GM19023 (cell line): ENCODE results near the gene CASKIN2.
"Not testable (repeated sequence)": the region's sequence is repeated elsewhere in the genome, so short reads cannot be mapped to it uniquely, and the experiment has no call there.

ENCODE experiments used
- ATAC-seq: cut with Tn5 transposase; IDR thresholded peaks from one replicate; pipeline ENCODE4 v1.9.1; 2021; ENCODE audit warnings: mild to moderate bottlenecking, moderate library complexity; ENCODE audit not compliant: unreplicated experiment

CASKIN2 gene

DNA sequence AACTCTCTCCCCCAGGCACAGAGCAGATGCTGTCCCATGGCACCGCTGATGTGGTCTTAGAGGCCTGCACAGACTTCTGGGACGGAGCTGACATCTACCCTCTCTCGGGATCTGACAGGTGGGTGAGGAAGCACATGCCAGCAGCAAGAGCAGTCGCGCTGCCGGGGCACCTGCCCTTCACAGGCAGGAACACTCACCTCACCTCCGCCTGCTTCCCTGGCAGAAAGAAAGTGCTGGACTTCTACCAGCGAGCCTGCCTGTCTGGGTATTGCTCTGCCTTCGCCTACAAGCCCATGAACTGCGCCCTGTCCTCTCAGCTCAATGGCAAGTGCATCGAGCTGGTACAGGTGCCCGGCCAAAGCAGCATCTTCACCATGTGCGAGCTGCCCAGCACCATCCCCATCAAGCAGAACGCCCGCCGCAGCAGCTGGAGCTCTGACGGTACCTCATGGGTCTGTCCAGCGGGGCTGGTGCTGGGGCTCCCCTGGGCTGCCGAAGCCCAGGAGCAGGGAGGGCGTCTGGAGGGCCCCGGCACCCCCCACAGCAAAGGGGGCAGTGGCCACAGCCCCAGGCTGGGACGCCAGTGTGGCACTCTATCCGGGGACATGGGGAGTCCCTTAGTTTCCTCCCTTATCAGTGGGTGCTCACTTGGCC, 21.7 kb downstream of the CASKIN2 start:
- ATAC-seq: no peak

DNA sequence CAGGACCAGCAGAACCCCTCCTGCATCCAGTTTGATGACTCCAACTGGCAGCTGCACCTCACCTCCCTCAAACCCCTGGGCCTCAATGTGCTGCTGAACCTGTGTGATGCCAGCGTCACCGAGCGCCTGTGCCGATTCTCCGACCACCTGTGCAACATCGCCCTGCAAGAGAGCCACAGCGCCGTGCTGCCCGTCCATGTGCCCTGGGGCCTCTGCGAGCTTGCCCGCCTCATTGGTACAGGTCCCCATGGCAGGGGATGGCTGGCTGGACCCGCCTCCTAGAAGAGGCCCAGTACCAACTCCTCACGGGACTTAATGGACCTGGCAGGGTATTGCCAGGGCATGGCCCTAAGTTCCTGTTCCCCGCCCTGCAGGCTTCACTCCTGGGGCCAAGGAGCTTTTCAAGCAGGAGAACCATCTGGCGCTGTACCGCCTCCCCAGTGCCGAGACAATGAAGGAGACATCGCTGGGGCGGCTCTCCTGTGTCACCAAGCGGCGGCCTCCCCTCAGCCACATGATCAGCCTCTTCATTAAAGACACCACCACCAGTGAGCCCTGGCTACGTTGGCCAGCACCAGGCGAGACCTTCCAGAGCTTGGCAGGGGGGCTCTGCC, 22.7 kb downstream of the CASKIN2 start:
- no peak for ATAC-seq

DNA sequence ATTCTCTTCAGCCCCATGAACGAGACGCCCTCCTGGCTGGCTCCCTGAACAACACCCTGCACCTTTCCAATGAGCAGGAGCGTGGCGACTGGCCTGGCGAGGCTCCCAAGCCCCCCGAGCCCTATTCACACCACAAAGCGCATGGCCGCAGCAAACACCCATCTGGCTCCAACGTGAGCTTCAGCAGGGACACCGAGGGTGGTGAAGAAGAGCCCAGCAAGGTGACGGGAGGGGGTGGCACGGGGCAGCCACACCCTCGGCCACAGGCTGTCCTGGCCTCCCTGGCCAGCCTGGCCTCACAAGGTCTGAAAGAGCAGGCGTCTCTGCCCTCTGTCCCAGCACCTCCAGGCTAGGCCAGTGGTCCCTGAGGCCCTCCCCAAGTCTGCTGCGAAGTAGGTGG, 23.7 kb downstream of the CASKIN2 start:
- no peak for ATAC-seq

DNA sequence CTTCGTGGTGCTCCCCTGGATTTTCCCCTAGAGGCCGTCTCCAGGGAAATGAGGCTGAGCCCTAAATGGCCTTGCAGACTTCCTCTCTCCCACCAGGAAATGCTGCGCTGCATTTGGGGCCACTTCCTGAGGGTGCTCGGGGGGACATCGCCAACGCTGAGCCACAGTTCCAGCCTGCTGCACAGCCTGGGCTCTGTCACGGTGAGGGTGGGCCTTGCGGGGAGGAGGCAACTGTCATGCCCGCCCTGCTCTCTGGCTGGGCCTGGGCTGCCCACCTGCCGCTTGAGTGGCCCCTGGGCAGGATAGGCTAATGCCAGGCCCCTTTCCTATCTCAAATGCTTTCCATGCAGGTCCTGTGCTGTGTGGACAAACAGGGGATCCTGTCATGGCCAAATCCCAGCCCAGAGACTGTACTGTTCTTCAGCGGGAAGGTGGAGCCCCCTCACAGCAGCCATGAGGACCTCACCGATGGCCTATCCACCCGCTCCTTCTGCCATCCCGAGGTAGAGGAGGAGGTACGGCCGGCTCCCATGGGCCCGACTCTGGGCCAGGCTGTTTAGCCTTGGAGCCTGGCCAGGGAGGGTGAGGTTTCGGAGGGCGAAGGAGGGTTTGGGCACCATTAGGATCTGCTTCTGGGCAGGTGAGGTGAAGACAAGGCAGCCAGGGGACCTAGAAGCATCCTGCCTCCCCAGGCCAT, 24.2 kb downstream of the CASKIN2 start:
- ATAC-seq: no peak

DNA sequence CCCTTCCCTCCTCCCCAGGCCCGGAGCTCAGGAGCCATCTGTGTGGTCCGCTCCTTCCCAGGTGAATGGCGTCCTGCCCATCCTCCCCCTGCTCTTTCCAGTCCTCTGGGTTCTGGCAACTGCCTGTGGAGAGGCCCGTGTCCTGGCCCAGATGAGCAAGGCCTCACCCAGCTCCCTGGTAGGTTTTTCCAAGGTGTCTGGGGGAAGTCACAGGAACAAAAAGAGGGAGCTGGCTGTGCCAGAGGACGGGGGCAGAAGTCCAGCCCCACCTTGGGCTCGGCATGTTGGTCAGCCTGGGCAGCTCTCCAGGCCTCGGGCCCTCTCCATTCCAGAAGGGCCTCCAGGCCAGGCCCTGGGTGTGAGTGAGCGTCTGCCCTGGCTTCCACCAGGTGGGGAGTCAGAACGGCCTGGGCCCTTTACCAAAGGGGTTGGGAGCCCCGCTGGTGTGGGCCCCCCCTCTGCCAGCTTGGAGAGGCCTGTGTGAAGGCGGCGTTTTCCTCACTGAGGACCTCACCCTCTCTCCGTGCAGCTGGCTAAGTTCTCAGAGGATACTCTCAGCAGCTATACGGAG, 25.1 kb downstream of the CASKIN2 start:
- no peak for ATAC-seq

DNA sequence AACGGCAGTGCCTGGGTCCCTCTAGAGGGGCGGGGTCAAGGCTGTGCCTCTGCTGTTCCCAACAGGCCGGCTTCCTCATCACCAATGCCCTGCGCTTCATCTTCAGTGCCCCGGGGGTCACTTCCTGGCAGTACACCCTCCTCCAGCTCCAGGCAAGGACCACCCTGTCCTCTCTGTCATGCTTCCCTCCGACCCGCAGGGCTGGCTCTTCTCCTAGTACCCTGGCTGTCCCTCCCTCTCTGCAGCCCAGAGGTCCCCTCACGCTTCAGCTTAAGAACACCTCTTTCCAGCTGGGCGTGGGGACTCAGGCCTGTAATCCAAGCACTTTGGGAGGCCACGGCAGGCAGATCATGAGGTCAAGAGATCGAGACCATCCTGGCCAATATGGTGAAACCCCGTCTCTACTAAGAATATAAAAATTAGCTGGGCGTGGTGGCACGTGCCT, 25.8 kb downstream of the CASKIN2 start:
- no peak for ATAC-seq

DNA sequence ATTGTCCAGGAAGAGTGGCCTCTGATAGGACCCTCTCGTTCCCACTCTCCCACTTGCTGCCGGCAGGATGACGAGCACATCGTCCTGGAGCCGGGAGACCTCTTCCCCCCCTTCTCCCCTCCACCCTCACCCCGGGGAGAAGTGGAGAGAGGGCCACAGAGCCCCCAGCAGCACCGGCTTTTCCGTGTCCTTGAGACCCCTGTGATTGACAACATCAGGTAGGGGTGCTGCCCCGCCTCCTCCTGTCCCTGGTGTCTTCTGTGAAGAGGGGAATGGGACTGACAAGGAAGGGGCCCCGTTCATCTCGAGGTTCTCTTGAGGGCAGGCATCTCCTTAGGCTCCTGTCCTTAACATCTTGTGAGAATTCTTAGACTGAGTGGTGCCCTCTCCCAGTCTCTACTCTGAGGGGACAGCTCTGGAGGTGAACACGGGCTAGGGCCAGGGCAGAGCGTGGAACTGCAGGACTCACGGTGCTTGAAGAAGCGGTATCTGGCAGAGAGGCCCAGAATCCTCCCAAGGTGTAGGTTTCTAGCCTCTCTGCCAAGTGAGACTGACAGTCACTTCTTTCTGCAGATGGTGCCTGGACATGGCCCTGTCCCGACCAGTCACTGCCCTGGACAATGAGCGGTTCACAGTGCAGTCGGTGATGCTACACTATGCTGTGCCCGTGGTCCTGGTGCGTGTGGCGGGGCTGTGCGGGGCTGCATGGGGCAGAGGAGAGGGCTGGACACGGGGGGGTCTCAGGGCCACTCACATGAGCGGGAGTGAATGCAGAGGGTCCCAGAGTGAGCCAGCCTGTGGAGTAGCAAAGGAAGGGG, 26.4 kb downstream of the CASKIN2 start:
- no peak for ATAC-seq

DNA sequence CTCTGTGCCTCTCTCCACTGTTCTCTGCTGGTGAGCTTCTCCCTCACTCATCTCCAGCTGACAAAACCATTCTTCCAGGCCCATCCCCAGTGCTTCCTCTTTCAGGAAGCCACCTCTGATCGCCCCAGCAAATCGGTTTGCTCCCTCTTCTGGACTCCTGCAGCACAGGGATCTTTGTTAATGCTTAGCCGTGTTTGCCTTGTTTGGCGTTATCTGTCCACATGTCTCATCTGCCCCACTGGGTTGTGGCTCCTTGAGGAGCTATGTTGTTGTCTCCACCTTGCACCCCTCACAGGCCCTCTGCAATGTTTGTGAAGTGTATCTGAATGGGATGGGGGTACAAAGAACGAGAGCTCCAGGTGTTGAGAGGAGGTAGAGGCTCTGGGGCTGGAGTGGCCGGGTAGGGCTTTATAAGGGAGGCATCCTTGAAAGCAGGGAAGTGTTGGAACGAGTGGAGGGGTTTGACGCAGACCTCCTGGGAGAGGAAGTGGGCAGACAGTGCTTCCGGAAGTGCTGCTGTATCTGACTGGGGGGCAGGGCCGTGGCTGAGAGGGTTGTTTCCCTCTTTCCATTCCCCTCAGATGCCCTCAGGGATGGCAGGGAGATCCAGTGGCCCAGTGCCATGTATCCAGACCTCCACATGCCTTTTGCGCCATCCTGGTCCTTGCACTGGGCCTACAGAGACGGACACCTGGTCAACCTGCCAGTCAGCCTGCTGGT, 27.8 kb downstream of the CASKIN2 start:
- ATAC-seq: no peak

DNA sequence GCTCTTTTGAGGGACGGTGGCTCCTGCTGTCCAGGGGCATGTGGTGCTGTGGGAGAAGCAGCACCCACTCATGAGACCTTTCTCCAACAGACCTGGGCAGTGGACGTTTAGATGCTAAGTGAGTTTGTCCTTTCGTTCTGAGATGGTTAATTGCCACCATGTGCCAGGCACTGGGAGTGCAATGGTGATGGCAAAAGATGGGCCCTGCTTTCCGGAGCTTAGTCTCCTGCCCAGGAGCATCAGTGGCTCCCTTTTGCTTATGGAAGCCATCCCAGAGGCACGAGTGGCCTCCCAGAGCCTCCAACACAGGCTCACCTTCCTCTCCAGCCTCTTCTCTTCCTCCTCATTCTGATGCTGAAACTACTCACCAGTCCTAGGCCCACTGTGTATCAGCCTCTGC, 28.4 kb downstream of the CASKIN2 start:
- no peak for ATAC-seq

DNA sequence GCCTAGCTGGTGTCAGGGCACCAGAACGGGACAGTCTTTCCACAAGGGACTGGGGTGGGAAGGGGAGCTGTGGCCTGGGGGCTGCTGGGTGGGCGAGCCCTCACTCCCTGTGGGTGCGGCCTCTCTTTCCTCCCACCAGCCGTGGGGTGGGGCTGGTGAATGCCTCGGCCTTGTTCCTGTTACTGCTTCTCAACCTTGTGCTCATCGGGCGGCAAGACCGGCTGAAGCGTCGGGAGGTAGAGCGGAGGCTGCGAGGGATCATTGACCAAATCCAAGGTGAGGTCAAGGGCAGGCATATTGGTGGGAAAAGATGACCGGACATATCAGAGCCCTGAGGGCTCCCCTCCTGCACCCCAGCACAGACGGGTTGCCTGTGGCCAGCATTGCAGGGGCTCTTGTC, 29.2 kb downstream of the CASKIN2 start:
- ATAC-seq: no peak

DNA sequence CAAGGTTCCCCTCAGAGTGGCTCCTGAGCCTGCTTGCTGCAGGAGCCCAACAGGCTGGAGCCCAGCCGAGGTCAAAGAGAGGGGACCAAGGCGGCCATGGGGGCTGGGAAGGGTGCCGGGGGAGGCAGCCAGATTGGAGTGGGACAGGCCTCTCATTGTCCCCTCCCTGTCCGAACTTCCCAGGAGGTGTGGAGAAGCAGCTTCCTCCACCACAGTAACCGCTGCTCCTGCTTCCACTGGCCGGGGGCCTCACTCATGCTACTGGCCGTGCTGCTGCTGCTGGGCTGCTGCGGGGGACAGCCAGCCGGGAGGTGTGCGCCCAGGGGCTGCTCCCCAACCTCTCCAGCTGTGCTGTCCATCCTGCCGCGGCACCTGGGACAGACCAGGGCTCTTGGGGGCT, 29.6 kb downstream of the CASKIN2 start:
- ATAC-seq: no peak

DNA sequence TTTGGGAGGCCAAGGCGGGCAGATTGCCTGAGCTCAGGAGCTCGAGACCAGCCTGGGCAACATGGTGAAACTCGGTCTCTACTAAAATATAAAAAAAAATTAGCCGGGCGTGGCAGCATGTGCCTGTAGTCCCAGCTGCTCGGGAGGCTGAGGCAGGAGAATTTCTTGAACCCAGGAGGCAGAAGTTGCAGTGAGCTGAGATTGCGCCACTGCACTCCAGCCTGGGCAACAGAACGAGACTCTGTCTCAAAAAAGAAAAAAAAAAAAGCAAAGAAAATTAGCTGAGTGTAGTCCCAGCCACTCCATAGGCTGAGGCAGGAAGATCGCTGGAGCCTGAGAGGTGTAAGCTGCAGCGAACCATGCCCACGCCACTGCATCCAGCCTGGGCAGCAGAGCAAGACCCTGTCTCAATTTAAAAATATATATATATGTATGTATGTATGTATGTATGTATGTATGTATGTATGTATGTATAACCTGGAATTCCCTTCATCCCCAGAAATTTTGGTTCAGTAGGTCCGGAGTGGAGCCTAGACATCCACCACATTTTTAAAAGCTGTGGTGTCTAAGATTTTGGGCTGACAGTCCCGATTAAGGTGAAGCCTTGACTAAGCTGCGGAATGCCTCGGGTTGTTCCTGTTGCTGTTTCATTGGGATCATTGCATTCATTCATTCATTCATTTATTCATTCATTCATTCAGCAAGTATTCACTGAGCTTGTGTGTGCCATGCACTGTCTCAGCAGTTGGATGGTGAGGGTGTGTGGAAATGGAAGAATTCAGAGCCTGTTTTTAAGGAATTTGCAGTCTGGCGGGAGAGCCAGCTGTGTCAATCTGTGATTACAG, 33.0 kb downstream of the CASKIN2 start:
- ATAC-seq: no peak

DNA sequence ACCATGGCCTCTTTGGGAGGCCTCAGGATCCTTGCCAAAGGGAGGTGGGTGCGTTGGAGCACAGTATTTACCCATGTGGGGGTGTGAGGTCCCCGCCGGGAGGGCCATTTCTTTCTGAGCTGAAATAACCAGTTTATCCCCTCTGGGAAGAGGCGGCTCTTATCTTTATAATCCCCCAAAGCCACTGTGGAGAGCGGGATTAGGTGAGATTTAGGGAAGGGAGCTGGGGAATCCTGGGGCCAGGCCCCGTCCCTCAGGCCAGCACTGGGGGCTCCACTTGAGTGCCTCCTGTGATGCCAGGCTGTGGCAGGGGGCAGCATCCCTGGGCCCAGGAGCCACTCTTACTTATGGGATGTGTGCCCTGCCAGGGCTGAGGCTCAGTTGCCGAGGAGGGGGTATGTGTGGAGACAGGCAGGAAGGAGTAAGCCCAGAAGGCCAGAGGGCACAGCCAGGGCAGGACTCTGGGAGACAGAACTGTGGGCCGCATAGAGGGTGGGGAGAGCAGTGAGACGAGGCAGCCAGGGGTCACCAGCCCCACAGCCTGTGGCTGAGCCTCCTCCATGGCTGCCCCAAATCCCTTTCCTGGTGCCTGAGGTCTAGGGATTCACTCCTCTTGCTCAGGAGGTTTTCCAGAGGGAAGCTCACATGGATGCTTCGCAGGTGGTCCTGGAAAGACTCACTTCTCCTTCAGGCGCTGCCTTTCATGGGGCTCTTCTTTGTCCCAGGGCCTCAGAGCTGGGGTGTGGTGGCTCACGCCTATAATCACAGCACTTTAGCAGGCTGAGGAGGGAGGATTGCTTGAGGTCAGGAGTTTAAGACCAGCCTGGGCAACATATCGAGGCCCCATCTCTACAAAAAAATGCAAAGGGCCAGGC, 33.9 kb downstream of the CASKIN2 start:
- ATAC-seq: no peak

DNA sequence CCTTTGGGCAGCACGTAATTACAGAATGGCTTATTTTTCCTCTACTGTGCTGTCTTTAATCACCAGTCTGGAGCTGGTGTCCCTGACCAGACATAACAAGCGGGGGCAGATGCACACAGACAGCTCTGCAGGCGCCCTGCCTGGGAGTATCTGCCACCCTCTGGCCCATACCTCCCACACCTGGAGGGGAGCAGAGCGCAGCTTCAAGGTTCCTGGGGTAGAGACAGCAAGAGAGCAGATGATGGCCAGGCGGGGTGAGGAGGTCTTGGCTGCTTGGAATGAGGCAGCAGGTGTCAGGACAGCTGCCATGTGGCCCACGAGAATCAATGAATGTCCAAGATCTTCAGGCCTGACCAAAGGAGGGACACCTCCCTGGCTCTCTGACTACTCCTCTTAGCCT, 35.1 kb downstream of the CASKIN2 start:
- ATAC-seq: no peak

DNA sequence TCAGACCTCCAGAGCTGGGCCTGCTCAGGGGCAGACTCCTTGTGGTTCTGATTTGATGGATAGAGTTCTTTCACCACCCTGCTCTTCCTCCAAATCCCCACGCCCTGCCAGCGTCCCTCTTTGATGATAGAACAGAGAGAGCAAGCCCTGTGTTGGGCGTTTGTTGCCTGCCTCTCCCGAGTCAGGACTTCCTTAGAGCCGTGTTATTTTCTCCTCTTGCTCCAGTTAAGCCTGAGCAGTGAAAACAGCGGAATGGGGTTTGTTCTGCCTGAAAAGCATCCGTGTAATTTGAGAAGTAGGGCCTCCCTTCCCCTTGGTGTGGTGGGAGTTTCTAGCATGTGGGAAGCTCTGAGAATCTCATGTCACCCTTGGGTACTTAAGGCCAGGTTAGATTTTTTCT, 36.8 kb downstream of the CASKIN2 start:
- no peak for ATAC-seq

DNA sequence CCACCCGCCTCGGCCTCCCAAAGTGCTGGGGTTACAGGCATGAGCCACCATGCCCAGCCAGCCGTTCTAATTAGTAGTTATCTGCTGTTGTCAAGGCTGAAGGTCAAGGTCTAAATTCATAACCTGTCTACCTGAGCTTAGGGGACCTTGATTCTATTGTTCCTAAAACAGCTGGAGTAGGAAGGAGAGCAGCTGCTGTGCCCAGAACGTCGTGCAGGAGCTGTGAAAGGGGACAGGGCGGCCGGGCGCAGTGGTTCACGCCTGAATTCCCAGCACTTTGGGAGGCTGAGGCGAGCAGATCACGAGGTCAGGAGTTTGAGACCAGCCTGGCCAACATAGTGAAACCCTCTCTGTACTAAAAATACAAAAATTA, 37.9 kb downstream of the CASKIN2 start:
- not testable (repeated sequence) for ATAC-seq

DNA sequence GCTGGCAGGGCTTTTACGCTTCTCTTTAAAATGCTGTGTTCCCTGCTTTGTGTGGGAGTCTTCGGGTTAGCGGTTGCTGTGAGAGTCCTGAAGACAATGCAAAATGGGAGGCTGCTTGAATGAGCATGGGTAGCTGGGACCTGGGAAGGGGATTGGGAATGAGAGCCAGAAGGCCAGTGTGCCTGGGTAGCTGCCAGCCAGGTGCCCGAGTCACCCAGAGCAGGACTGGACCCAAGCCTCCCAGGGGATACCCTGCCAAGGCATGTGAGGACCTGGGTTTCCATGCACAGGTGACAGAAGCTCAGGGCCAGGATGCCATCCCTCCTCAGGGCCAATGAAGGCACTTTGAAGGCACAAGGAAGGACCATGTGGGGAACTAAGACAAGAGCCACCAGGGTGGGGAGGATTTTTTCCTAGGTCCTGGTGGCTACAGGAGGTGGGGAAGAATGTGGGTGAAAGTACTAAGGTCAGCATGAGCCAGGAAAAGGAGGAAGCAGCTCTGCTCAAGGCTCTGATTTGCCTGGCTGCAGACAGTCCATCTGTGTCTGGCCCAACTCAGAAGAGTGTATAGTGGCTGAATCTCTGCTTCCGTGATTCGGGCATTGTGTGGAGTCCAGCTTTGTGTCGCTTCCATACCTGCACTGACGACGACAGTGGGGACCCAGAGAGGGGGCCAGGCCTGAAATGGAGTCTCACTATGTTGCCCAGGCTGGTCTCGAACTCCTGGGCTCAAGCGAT, 38.4 kb downstream of the CASKIN2 start:
- ATAC-seq: no peak

DNA sequence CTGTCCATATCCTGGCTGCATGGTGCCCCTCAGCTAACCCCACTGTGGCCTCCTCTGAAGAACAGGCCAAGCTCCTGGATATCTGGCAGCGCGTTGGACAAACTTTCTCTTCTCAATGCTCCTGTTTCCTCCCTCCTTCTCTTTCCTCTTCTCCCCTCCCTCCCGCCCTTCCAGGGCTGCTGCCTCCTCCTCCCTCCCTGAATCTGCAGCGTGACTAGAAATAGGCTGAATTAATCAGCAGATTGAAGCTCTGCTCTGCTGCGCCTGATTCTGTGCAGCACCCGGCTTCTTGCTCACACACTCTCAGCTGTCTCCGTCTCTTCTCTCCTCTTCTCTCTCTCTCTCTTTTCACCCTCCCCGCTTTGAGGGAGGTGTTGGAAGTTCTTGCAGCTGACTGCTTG, 39.1 kb downstream of the CASKIN2 start:
- ATAC-seq: no peak
